Caco-2 (cell line): Measurements from ENCODE around the gene UPK3B. TPM values are rescaled to one million over a fixed set of nuclear protein-coding genes. Genes with fewer than 3 reads are reported as not detected.
A peak's percentile ranks its signal among the peaks of the same experiment; 100 is the strongest.

Source experiments
- BruUV-seq: library from RNA; stranded (reverse); fragments of 400-500 nt; replicated peaks from 2 replicates; lab custom pipeline; 2021; lab: Mats Ljungman, UMichigan
- CTCF ChIA-PET: fragments of 300-600 bp; sonication (Branson Sonifier 250); formaldehyde crosslinking; loops from one replicate; lab custom pipeline; 2022; ENCODE audit warnings: antibody characterized with exemption; lab: Charles Lee
- POLR2A ChIA-PET: fragments of 300-600 bp; sonication (Branson Sonifier 250); formaldehyde crosslinking; loops from one replicate; lab custom pipeline; 2022; ENCODE audit warnings: antibody characterized with exemption; lab: Charles Lee
- DNase-seq, 2 experiments: peaks; one replicate each; pipeline versions ENCODE4 v3.0.0 to v3.0.0-alpha.2; 2020 to 2022
- H3K27me3 ChIP-seq: replicated peaks from 2 replicates; pipeline ENCODE4 v1.6.0; 2011; ENCODE audit warnings: low read length; ENCODE audit not compliant: control insufficient read depth, insufficient read depth
- H3K36me3 ChIP-seq: 2 replicates; pipeline ENCODE4 v1.5.1; 2011; ENCODE audit warnings: low read length; ENCODE audit not compliant: control insufficient read depth, insufficient read depth
- H3K4me1 ChIP-seq: fragments of 250-450 bp; sonication (Bioruptor Pico); 2 replicates; pipeline ENCODE4 v1.5.1; 2020; ENCODE audit warnings: mild to moderate bottlenecking
- H3K4me3 ChIP-seq: 2 replicates; pipeline ENCODE4 v1.5.1; 2011; ENCODE audit warnings: low read depth, mild to moderate bottlenecking, control low read depth, low read length
- H3K9me3 ChIP-seq: fragments of 250-450 bp; sonication (Bioruptor Pico); 2 replicates; pipeline ENCODE4 v1.5.1; 2020; ENCODE audit warnings: mild to moderate bottlenecking, moderate library complexity
- H3K27ac Mint-ChIP-seq: one replicate; pipeline ENCODE4 v1.8.0; 2022; ENCODE audit warnings: mixed read lengths; ENCODE audit not compliant: unreplicated experiment
- H3K27me3 Mint-ChIP-seq: one replicate; pipeline ENCODE4 v1.8.0; 2022; ENCODE audit warnings: mixed read lengths; ENCODE audit not compliant: insufficient read depth, unreplicated experiment
- H3K36me3 Mint-ChIP-seq: one replicate; pipeline ENCODE4 v1.8.0; 2022; ENCODE audit warnings: mild to moderate bottlenecking, mixed read lengths; ENCODE audit not compliant: insufficient read depth, unreplicated experiment
- H3K4me1 Mint-ChIP-seq: one replicate; pipeline ENCODE4 v1.8.0; 2022; ENCODE audit warnings: low read depth, mixed read lengths; ENCODE audit not compliant: unreplicated experiment
- H3K4me3 Mint-ChIP-seq: one replicate; pipeline ENCODE4 v1.8.0; 2022; ENCODE audit warnings: mild to moderate bottlenecking, moderate library complexity, mixed read lengths; ENCODE audit not compliant: unreplicated experiment
- H3K9me3 Mint-ChIP-seq: one replicate; pipeline ENCODE4 v1.8.0; 2022; ENCODE audit warnings: mixed read lengths; ENCODE audit not compliant: unreplicated experiment
- CTCF ChIP-seq, 2 experiments: fragments of 200-600 bp in 1 of 2; IDR thresholded peaks; 1 replicate in 1 of 2; 2 replicates in 1 of 2; pipeline versions ENCODE4 v1.5.1 to v1.8.0; 2011 to 2022; ENCODE audit warnings: antibody characterized with exemption in 1 of 2, control low read depth in 1 of 2, inconsistent platforms in 1 of 2, low read depth in 1 of 2, low read length in 1 of 2, mild to moderate bottlenecking in 1 of 2, moderate library complexity in 1 of 2; ENCODE audit not compliant: insufficient read depth in 1 of 2, severe bottlenecking in 1 of 2, unreplicated experiment in 1 of 2
- intact Hi-C: fragments of 100-400 bp; cut with micrococcal nuclease; formaldehyde crosslinking; loops from one replicate; pipeline ENCODE4 v1.10.0; 2022; ENCODE audit not compliant: unreplicated experiment
- total RNA-seq: library from RNA; stranded (reverse); gene quantifications from 2 replicates; pipeline ENCODE4 v1.2.3, GENCODE V29; 2022

Gene UPK3B
- total RNA-seq, 1 experiment from 2014 or later = 9.1 TPM

GRCh38 chr7:76512941-76513816 is 2.8 kb downstream of the UPK3B start:
- Histone ChIP-seq H3K36me3 (no peaks in the 10 kb centered on the region), H3K9me3 (no peaks in the 10 kb centered on the region), H3K4me1 (peaks cover 10% of the 10 kb centered on the region), H3K4me3 (no peak overlapping the region), H3K27me3 (no peaks in the 10 kb centered on the region)
- Mint-ChIP-seq H3K27me3 (no peaks in the 10 kb centered on the region), H3K4me3 (no peak overlapping the region), H3K4me1 (no peaks in the 10 kb centered on the region), H3K27ac (no peak overlapping the region), H3K9me3 (no peaks in the 10 kb centered on the region), H3K36me3 (peaks cover 12% of the 10 kb centered on the region)
- ChIA-PET CTCF (no interaction called here), POLR2A (no interaction called here)
- BruUV-seq = no TSS peak
- DNase-seq = peak; percentile 39 to 52
- intact Hi-C loops = no loop called here
- peak; percentile 21 to 36 for TF ChIP-seq CTCF (IDR thresholded peaks at IDR 0.05; ENCODE audit: insufficient read depth in 1 of 2, low read depth in 1 of 2, low read length in 1 of 2, severe bottlenecking in 1 of 2, unreplicated experiment in 1 of 2)

- Mint-ChIP-seq H3K27ac (no peak overlapping the region), H3K4me1 (no peaks in the 10 kb centered on the region), H3K36me3 (peaks cover 12% of the 10 kb centered on the region), H3K4me3 (no peak overlapping the region), H3K27me3 (no peaks in the 10 kb centered on the region), H3K9me3 (no peaks in the 10 kb centered on the region)
- Histone ChIP-seq H3K36me3 (no peaks in the 10 kb centered on the region), H3K9me3 (no peaks in the 10 kb centered on the region), H3K27me3 (no peaks in the 10 kb centered on the region), H3K4me1 (peaks cover 10% of the 10 kb centered on the region), H3K4me3 (no peak overlapping the region)
- POLR2A ChIA-PET = no interaction called here
- no peak for DNase-seq
- CTCF ChIA-PET = no interaction called here
- no peak for TF ChIP-seq CTCF (IDR thresholded peaks at IDR 0.05; ENCODE audit: insufficient read depth in 1 of 2, low read depth in 1 of 2, low read length in 1 of 2, severe bottlenecking in 1 of 2, unreplicated experiment in 1 of 2)
- intact Hi-C loops = no loop called here
- no TSS peak for BruUV-seq
Observed at GRCh38 chr7:76513817-76514799, 3.8 kb downstream of the UPK3B start.
